Vagina (tissue), 2 donors: ENCODE data around the gene GABRB2.

Source experiments
- CTCF ChIP-seq, 3 experiments: fragments of 450-650 bp in 2 of 3; fragments of 200-600 bp in 1 of 3; sonication (generic) in 1 of 3; IDR thresholded peaks; one replicate each; pipeline ENCODE4 v1.5.1; 2017 to 2019; ENCODE audit warnings: antibody characterized with exemption in 3 of 3, mild to moderate bottlenecking in 2 of 3, moderate library complexity in 2 of 3
- POLR2A ChIP-seq, 2 donors: fragments of 450-650 bp; IDR thresholded peaks; one replicate each; pipeline ENCODE4 v1.6.1; 2017; ENCODE audit warnings: antibody characterized with exemption in 2 of 2, mild to moderate bottlenecking in 2 of 2, moderate library complexity in 2 of 2
- POLR2AphosphoS5 ChIP-seq, 2 donors: sonication (generic); formaldehyde crosslinking; IDR thresholded peaks; one replicate each; pipeline ENCODE4 v1.9.0; 2017; ENCODE audit warnings: antibody characterized with exemption in 2 of 2, mild to moderate bottlenecking in 2 of 2, low read depth in 1 of 2; ENCODE audit not compliant: insufficient read depth in 1 of 2

DNA sequence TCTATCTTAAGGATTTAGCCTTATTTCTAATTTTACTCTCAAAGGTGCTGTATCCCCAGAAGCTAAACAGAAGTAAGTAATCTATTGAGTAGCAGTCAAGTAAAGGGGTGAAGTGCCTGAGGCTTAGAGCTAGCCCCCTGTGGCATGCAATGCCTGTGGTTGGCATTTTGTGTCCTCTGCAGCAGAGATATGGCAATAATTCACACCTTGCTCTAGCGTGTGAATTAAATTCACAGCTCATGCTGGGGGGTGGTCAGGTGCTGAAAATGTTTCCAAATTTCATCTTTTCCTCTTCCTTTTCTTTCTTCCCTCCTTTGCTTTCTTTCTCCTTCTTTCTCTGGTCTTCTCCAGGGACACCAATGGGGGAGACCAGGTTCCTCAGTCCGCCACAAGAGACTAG is 262.1 kb downstream of the GABRB2 start:
- no peak for TF ChIP-seq CTCF (IDR thresholded peaks at IDR 0.05)
- no peak for TF ChIP-seq POLR2A (IDR thresholded peaks at IDR 0.05)
- no peak for TF ChIP-seq POLR2AphosphoS5 (IDR thresholded peaks at IDR 0.05; ENCODE audit: insufficient read depth in 1 of 2, low read depth in 1 of 2)
